Colonic mucosa (tissue), 4 donors: ENCODE data around the gene ZNF79. TPM values are rescaled to one million over a fixed set of nuclear protein-coding genes. Genes with fewer than 3 reads are reported as not detected.
A peak's percentile ranks its signal among the peaks of the same experiment; 100 is the strongest.

Experiments
- DNase-seq: peaks from one replicate; pipeline ENCODE4 v3.0.0-alpha.2; 2020
- H3K27ac ChIP-seq: fragments of 200-600 bp; one replicate; pipeline ENCODE4 v1.8.0; 2021
- H3K27me3 ChIP-seq: fragments of 200-600 bp; one replicate; pipeline ENCODE4 v1.8.0; 2021
- H3K36me3 ChIP-seq: fragments of 200-600 bp; one replicate; pipeline ENCODE4 v1.8.0; 2021
- H3K4me1 ChIP-seq: fragments of 200-600 bp; one replicate; pipeline ENCODE4 v1.8.0; 2021; ENCODE audit warnings: mild to moderate bottlenecking
- H3K4me3 ChIP-seq: fragments of 200-600 bp; one replicate; pipeline ENCODE4 v1.8.0; 2021
- H3K9ac ChIP-seq, 2 donors: one replicate each; pipeline ENCODE4 v1.7.0; 2013; ENCODE audit warnings: control low read depth in 2 of 2, low read depth in 2 of 2, low read length in 2 of 2
- H3K9me3 ChIP-seq: fragments of 200-600 bp; one replicate; pipeline ENCODE4 v1.8.0; 2021
- intact Hi-C: fragments of 100-400 bp; cut with DNase I; formaldehyde crosslinking; loops from one replicate; pipeline ENCODE4 v1.14.1; 2022
- total RNA-seq, 2 donors: library from RNA; stranded (reverse); fragmentation: NEBNext Ultra II Directional in 1 of 2; extraction: Animal tissue kit (Norgen Biotek cat#: 25700) in 1 of 2; gene quantifications; one replicate each; pipeline ENCODE4 v1.2.1, GENCODE V29; 2021
- TF ChIP-seq, protein P1 (sequence below): fragments of 200-600 bp; IDR thresholded peaks from one replicate; pipeline ENCODE4 v1.8.0; 2022; ENCODE audit warnings: antibody characterized with exemption, mild to moderate bottlenecking
- donor health status: healthy.
- donor health status: DM: no; HTN: no; CAD: no.
- donor health status: DM: no; HTN: no; CAD: no.

The ZNF79 gene
- total RNA-seq, 2 donors from 2014 or later = 5.8 to 6.4 TPM

DNA sequence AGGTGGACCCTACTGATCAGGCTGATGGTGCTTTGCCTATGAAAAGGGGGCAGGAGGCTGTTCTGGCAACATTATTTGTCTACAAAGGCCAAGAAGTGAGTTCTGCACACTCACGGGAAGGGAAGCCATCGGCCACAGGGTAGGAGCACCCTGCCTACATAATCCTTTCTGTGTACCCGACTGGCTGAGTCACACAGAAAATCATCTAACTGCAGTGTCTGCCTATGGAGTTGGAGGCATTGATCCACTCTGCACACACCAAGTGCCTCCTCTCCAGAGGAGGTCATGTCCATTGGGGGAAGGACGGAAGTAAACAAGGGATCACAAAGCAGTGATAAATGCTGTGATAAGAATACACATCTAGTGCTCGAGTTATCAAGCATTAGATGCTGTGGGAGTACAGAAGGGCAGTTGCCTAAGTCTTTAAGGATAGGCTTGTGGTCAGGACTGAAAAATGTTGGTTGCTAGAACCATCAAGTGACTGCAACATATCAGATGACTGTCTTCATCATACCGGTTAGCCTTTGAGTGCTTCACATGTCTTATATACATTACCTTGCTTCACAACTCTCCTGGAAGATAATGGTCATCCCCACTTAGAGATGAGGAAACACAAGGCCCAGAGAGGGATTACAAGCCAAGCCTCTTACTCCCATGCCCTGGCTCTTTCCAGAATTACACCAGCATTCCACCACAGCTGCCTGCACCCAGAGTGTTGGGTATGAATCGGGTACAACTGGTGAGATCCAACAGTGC is 28.5 kb upstream of the ZNF79 start:
- Histone ChIP-seq H3K9ac (peak overlapping the region; percentile 56 to 70), H3K4me1 (peaks cover 4% of the 10 kb centered on the region), H3K27me3 (no peaks in the 10 kb centered on the region), H3K9me3 (no peaks in the 10 kb centered on the region), H3K27ac (no peak overlapping the region), H3K36me3 (no peaks in the 10 kb centered on the region), H3K4me3 (peak overlapping the region; percentile 58)
- intact Hi-C loops = loop anchor here (5.0 to 10.0 kb wide), 3 partner anchors 52 to 181 kb away; no protein-coding TSS in a partner anchor
- TF ChIP-seq, protein P1, sequence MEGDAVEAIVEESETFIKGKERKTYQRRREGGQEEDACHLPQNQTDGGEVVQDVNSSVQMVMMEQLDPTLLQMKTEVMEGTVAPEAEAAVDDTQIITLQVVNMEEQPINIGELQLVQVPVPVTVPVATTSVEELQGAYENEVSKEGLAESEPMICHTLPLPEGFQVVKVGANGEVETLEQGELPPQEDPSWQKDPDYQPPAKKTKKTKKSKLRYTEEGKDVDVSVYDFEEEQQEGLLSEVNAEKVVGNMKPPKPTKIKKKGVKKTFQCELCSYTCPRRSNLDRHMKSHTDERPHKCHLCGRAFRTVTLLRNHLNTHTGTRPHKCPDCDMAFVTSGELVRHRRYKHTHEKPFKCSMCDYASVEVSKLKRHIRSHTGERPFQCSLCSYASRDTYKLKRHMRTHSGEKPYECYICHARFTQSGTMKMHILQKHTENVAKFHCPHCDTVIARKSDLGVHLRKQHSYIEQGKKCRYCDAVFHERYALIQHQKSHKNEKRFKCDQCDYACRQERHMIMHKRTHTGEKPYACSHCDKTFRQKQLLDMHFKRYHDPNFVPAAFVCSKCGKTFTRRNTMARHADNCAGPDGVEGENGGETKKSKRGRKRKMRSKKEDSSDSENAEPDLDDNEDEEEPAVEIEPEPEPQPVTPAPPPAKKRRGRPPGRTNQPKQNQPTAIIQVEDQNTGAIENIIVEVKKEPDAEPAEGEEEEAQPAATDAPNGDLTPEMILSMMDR = no peak
- no peak for DNase-seq

DNA sequence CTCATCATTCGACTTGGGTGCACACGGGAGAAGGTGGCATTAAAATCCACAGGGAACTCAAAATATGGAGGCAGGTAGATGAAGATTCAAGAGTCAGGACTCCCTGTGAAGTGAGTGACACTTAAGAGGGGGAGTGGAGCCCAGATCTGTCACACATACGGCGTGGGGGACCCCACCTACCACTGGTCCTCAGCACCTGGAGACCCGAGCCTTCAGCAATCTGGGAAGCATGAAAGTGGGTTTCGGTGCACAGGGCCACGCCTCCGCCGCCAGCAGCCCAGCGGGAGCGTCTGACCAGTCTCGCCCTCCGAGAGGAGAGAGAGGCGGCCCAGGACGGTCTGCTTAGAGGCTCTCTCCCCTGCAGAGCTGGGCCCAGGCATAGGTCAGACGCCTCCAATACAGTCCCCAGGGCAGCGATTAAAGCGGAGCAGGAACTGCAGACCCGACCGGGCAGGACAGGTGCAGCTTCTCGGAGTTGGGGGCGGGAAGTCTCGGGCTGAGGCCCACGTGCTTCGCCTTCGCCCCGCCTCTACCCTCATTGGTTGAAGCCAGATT is 27.9 kb upstream of the ZNF79 start:
- no peaks in the 10 kb centered on the region for H3K36me3 ChIP-seq
- no peak overlapping the region for H3K27ac ChIP-seq
- no peaks in the 10 kb centered on the region for H3K9me3 ChIP-seq
- peak overlapping the region; percentile 58 for H3K4me3 ChIP-seq
- TF ChIP-seq, protein P1 = no peak
- intact Hi-C loops = loop anchor here (5.0 to 10.0 kb wide), 3 partner anchors 51 to 182 kb away; no protein-coding TSS in a partner anchor
- no peaks in the 10 kb centered on the region for H3K27me3 ChIP-seq
- DNase-seq = no peak
- peak overlapping the region; percentile 56 to 70 for H3K9ac ChIP-seq
- peaks cover 4% of the 10 kb centered on the region for H3K4me1 ChIP-seq

DNA sequence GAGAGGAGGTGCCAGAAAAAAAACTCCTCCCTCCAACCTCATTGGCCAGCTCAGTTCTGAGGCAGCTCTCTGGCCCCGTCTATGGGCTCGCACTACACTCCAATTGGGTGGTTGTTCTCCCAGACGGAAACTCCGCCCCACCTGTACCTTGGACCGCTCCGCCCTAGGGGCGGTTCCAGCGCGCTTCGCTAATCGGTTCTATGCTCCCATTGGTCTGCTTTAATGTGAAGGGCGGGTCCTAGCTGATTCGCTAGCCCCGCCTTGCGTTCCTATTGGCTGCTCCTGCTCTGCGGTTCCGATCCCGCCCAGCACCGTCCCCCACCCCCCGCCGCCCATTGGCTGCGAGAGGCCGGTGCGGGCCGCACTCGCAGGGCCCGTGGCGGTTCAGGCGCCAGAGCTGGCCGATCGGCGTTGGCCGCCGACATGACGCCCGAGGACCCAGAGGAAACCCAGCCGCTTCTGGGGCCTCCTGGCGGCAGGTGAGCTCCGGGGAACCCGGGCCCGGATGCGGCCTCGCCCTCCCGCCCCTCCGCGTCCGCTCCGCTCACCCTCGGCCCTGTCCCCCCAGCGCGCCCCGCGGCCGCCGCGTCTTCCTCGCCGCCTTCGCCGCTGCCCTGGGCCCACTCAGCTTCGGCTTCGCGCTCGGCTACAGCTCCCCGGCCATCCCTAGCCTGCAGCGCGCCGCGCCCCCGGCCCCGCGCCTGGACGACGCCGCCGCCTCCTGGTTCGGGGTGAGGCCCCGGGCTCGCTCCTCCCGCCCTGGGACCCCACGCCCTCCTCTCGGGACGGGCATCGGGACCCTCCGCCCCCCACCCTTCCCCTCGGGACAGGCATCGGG is 27.2 kb upstream of the ZNF79 start, which contains the start of gene SLC2A8:
Gene SLC2A8, plus strand, starts transcription at position 362 of the 838 bp plus-strand sequence. Its CDS starts 62 bp downstream, at position 424.
- Histone ChIP-seq H3K36me3 (no peaks in the 10 kb centered on the region), H3K27ac (peak within 1 kb of the TSS; percentile 79), H3K4me1 (peaks cover 4% of the 10 kb centered on the region), H3K27me3 (no peaks in the 10 kb centered on the region), H3K9ac (peak within 1 kb of the TSS; percentile 56 to 74), H3K4me3 (peak within 1 kb of the TSS; percentile 66), H3K9me3 (no peaks in the 10 kb centered on the region)
- intact Hi-C loops = loop anchor here (5.0 to 10.0 kb wide), 3 partner anchors 50 to 182 kb away; no protein-coding TSS in a partner anchor
- TF ChIP-seq, protein P1 = peak; percentile 11
- peak; percentile 99 for DNase-seq

DNA sequence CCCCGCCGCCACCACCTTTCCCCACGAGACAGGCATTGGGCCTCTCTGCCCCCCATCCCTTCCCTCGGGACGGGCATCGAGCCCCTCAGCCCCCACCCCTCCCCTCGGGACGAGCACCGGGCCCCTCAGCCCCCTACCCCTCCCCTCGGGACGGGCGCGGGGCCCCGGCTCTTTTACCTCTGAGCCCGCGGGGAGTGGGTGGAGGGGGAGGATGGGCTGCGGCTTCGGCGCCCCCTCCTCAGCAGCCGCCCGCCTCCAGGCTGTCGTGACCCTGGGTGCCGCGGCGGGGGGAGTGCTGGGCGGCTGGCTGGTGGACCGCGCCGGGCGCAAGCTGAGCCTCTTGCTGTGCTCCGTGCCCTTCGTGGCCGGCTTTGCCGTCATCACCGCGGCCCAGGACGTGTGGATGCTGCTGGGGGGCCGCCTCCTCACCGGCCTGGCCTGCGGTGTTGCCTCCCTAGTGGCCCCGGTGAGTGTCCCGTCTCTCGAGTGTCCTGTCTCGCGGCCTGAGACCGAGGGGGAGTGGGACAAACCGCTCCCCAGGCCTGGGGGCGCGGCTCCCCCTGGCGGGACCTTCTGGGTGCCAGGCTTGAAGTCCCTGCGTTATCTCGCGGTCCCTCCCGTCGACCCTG is 26.4 kb upstream of the ZNF79 start:
- H3K4me3 ChIP-seq = peak overlapping the region; percentile 66
- peak overlapping the region; percentile 53 to 74 for H3K9ac ChIP-seq
- TF ChIP-seq, protein P1 = peak; percentile 36
- intact Hi-C loops = loop anchor here (5.0 to 10.0 kb wide), 3 partner anchors 50 to 183 kb away; no protein-coding TSS in a partner anchor
- no peaks in the 10 kb centered on the region for H3K9me3 ChIP-seq
- H3K36me3 ChIP-seq = no peaks in the 10 kb centered on the region
- DNase-seq = peak; percentile 53
- peaks cover 4% of the 10 kb centered on the region for H3K4me1 ChIP-seq
- peak overlapping the region; percentile 79 for H3K27ac ChIP-seq
- no peaks in the 10 kb centered on the region for H3K27me3 ChIP-seq
